H4 (cell line): ENCODE measurements around the gene COCH. TPM values are rescaled to one million over a fixed set of nuclear protein-coding genes. Genes with fewer than 3 reads are reported as not detected.

Experiments
- DNase-seq: peaks from one replicate; pipeline ENCODE4 v3.0.0-alpha.2; 2015; ENCODE audit warnings: low spot score
- total RNA-seq: library from RNA; depleted of rRNA; stranded (reverse); fragments of >200 nt; shearing (Covaris generic); gene quantifications from 2 replicates; pipeline ENCODE4 v1.2.3, GENCODE V29; 2014; rRNA removed

The COCH gene
- not detected in 2 replicates for total RNA-seq

GRCh38 chr14:30874120-30874998 lies at the start of gene COCH:
COCH (plus strand) TSS chr14:30874559; CDS start chr14:30874939, 380 bp downstream.
- DNase-seq, result no peak

DNA sequence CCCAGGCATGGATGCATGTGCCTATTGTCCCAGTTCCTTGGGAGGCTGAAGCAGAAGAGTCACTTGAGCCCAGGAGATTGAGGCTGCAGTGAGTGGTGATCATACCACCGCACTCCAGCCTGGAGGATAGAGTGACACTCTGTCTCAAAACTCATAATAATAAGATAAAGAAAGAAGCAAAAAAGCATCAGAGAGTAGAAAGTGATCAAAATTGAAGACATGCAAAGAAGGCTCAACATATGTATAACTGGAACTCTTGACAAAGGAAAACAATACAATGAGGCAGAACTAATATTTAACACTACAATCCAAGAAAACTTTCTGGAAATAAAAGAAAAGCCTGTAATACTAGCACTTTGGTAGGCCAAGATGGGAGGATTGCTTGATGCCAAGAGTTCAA lies 48.3 kb upstream of the COCH start:
- no peak for DNase-seq

- DNase-seq, result no peak
Observed at GRCh38 chr14:30829853-30830252, 44.5 kb upstream of the COCH start.

DNA sequence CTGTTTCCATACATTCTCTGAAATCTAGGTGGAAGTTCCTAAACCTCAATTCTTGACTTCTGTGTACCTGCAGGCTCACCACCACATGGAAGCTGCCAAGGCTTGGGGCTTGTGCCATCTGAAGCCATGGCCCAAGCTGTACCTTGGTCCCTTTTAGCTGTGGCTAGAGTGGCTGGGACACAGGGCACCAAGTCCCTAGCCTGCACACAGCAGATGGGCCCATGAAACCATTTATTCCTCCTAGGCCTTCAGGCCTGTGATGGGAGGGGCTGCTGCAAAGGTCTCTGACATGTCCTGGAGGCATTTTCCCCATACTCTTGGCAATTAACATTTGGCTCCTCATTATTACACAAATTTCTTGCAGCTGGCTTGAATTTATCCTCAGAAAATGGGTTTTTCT lies 40.0 kb upstream of the COCH start:
- DNase-seq, result no peak

- DNase-seq, result no peak
Observed at GRCh38 chr14:30838351-30838750, 36.0 kb upstream of the COCH start.

- DNase-seq, result no peak
Observed at GRCh38 chr14:30840086-30840779, 34.1 kb upstream of the COCH start.

- DNase-seq, result no peak
Observed at GRCh38 chr14:30842431-30842830, 31.9 kb upstream of the COCH start.

GRCh38 chr14:30848449-30849240 lies 25.7 kb upstream of the COCH start:
- DNase-seq, result no peak

GRCh38 chr14:30849354-30849753 lies 25.0 kb upstream of the COCH start:
- DNase-seq, result no peak

GRCh38 chr14:30849983-30850382 lies 24.4 kb upstream of the COCH start:
- no peak for DNase-seq

GRCh38 chr14:30853946-30854345 lies 20.4 kb upstream of the COCH start:
- DNase-seq, result no peak

- DNase-seq, result no peak
Observed at GRCh38 chr14:30854492-30854891, 19.9 kb upstream of the COCH start.

GRCh38 chr14:30855345-30856037 lies 18.9 kb upstream of the COCH start:
- no peak for DNase-seq

GRCh38 chr14:30861200-30861599 lies 13.2 kb upstream of the COCH start:
- no peak for DNase-seq

GRCh38 chr14:30864934-30865333 lies 9.4 kb upstream of the COCH start:
- no peak for DNase-seq

- DNase-seq, result no peak
Observed at GRCh38 chr14:30868736-30869135, 5.6 kb upstream of the COCH start.

GRCh38 chr14:30869551-30870155 lies 4.7 kb upstream of the COCH start:
- no peak for DNase-seq

GRCh38 chr14:30872602-30873001 lies 1.8 kb upstream of the COCH start:
- DNase-seq, result no peak

- DNase-seq, result no peak
Observed at GRCh38 chr14:30873308-30874119, 845 bp upstream of the COCH start.
